Measurements from ENCODE around the gene UMPS. TPM values are rescaled to one million over a fixed set of nuclear protein-coding genes. Genes with fewer than 3 reads are reported as not detected.

The UMPS gene
- total RNA-seq, 1 experiment from 2014 or later: 45.4 TPM

DNA sequence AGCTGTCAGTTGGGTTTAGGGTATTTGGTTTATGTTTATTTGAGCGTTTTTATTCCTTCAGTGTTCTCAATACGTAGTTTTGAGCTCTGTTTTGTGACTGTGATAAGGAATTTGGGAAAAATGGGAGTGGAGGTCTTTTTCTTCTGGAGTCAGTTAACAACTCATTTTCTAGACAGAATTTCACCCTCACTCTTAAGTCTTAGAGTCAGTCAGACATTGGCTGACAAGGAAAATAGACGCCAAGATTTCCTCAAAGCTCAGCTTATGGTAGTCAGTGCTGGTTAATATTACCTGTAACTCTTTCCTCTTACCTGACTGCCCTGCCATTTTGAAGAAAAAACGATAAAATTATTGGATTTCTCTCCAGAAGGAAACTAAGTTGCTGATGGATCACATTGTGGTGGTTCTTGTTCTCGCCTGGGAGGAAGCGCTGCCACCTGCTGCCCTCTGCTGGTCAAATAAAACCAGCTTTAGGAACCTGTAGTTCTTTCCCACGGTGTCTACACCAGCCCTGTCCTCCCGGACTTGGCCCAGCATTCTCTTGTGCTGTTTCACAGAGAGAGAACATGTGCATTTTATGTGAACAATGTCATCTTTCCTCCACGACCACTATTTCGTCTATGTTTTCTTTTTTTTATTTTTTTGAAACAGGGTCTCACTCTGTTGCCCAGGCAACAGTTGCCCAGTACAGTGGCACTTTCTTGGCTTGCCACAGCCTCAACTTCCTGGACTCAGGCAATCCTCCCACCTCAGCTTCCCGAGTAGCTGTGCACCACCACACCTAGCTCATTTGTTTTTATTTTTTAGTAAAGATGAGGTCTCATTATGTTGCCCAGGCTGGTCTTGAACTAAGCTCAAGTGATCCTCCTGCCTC is 41.4 kb upstream of the UMPS start:
- no peaks in the 10 kb centered on the region for H3K27me3 Mint-ChIP-seq (ENCODE audit: low read depth)
- H3K9me3 Mint-ChIP-seq: no peaks in the 10 kb centered on the region
- no peak overlapping the region for H3K27ac Mint-ChIP-seq

GRCh38 chr3:124691599-124691998 is 38.7 kb upstream of the UMPS start:
- Mint-ChIP-seq H3K9me3 (no peaks in the 10 kb centered on the region), H3K27me3 (ENCODE audit: low read depth) (no peaks in the 10 kb centered on the region), H3K4me1 (0 out of 2 replicates have a peak, but pooled peaks cover 3% of the 10 kb centered on the region), H3K36me3 (no peaks in the 10 kb centered on the region), H3K4me3 (no peak overlapping the region), H3K27ac (no peak overlapping the region)
- DNase-seq (ENCODE audit: low spot score) (no peak), ATAC-seq (peak; percentile 74)
- ChIA-PET CTCF (interaction anchor here (1.9 to 4.8 kb wide), 2 partner anchors 127 to 132 kb away, joined by 6 to 89 read pairs; no protein-coding TSS in a partner anchor), POLR2A (no interaction called here)
- TF ChIP-seq SOX15 (CRISPR knock-in tag; IDR thresholded peaks at IDR 0.05): no peak
- no peak for TF ChIP-seq ZNF121 (CRISPR knock-in tag; IDR thresholded peaks at IDR 0.05)
- TF ChIP-seq JAZF1 (CRISPR knock-in tag; IDR thresholded peaks at IDR 0.05): no peak
- TF ChIP-seq ELF4 (CRISPR knock-in tag; IDR thresholded peaks at IDR 0.05; ENCODE audit: low read depth): no peak
- TF ChIP-seq CDX4 (CRISPR knock-in tag; IDR thresholded peaks at IDR 0.05; ENCODE audit: borderline replicate concordance): no peak
- TF ChIP-seq, protein P1, sequence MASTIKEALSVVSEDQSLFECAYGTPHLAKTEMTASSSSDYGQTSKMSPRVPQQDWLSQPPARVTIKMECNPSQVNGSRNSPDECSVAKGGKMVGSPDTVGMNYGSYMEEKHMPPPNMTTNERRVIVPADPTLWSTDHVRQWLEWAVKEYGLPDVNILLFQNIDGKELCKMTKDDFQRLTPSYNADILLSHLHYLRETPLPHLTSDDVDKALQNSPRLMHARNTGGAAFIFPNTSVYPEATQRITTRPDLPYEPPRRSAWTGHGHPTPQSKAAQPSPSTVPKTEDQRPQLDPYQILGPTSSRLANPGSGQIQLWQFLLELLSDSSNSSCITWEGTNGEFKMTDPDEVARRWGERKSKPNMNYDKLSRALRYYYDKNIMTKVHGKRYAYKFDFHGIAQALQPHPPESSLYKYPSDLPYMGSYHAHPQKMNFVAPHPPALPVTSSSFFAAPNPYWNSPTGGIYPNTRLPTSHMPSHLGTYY (CRISPR knock-in tag; IDR thresholded peaks at IDR 0.05): no peak
- TF ChIP-seq E2F4 (CRISPR knock-in tag; IDR thresholded peaks at IDR 0.05; ENCODE audit: borderline replicate concordance, low read depth): no peak
- TF ChIP-seq, protein P2, sequence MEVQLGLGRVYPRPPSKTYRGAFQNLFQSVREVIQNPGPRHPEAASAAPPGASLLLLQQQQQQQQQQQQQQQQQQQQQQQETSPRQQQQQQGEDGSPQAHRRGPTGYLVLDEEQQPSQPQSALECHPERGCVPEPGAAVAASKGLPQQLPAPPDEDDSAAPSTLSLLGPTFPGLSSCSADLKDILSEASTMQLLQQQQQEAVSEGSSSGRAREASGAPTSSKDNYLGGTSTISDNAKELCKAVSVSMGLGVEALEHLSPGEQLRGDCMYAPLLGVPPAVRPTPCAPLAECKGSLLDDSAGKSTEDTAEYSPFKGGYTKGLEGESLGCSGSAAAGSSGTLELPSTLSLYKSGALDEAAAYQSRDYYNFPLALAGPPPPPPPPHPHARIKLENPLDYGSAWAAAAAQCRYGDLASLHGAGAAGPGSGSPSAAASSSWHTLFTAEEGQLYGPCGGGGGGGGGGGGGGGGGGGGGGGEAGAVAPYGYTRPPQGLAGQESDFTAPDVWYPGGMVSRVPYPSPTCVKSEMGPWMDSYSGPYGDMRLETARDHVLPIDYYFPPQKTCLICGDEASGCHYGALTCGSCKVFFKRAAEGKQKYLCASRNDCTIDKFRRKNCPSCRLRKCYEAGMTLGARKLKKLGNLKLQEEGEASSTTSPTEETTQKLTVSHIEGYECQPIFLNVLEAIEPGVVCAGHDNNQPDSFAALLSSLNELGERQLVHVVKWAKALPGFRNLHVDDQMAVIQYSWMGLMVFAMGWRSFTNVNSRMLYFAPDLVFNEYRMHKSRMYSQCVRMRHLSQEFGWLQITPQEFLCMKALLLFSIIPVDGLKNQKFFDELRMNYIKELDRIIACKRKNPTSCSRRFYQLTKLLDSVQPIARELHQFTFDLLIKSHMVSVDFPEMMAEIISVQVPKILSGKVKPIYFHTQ (CRISPR knock-in tag; IDR thresholded peaks at IDR 0.05): no peak
- TF ChIP-seq ZNF281 (CRISPR knock-in tag; IDR thresholded peaks at IDR 0.05): no peak
- no peak for TF ChIP-seq ZSCAN18 (CRISPR knock-in tag; IDR thresholded peaks at IDR 0.05)
- no peak for TF ChIP-seq ZNF263 (CRISPR knock-in tag; IDR thresholded peaks at IDR 0.05; ENCODE audit: low read depth)
- TF ChIP-seq, protein P3, sequence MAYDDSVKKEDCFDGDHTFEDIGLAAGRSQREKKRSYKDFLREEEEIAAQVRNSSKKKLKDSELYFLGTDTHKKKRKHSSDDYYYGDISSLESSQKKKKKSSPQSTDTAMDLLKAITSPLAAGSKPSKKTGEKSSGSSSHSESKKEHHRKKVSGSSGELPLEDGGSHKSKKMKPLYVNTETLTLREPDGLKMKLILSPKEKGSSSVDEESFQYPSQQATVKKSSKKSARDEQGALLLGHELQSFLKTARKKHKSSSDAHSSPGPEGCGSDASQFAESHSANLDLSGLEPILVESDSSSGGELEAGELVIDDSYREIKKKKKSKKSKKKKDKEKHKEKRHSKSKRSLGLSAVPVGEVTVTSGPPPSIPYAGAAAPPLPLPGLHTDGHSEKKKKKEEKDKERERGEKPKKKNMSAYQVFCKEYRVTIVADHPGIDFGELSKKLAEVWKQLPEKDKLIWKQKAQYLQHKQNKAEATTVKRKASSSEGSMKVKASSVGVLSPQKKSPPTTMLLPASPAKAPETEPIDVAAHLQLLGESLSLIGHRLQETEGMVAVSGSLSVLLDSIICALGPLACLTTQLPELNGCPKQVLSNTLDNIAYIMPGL (CRISPR knock-in tag; IDR thresholded peaks at IDR 0.05): no peak
- TF ChIP-seq PREB (CRISPR knock-in tag; IDR thresholded peaks at IDR 0.05; ENCODE audit: borderline replicate concordance): no peak
- TF ChIP-seq TEAD4 (CRISPR knock-in tag; IDR thresholded peaks at IDR 0.05): no peak

More for the DNA sequence above, 41.4 kb upstream of the UMPS start:
- H3K4me1 Mint-ChIP-seq: peaks cover 8% of the 10 kb centered on the region; the same call in 1 of the 2 replicates
- no peak for TF ChIP-seq ETV6 (CRISPR knock-in tag; IDR thresholded peaks at IDR 0.05)
- TF ChIP-seq, protein P4, sequence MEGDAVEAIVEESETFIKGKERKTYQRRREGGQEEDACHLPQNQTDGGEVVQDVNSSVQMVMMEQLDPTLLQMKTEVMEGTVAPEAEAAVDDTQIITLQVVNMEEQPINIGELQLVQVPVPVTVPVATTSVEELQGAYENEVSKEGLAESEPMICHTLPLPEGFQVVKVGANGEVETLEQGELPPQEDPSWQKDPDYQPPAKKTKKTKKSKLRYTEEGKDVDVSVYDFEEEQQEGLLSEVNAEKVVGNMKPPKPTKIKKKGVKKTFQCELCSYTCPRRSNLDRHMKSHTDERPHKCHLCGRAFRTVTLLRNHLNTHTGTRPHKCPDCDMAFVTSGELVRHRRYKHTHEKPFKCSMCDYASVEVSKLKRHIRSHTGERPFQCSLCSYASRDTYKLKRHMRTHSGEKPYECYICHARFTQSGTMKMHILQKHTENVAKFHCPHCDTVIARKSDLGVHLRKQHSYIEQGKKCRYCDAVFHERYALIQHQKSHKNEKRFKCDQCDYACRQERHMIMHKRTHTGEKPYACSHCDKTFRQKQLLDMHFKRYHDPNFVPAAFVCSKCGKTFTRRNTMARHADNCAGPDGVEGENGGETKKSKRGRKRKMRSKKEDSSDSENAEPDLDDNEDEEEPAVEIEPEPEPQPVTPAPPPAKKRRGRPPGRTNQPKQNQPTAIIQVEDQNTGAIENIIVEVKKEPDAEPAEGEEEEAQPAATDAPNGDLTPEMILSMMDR (IDR thresholded peaks at IDR 0.05): peak; percentile 80
- ChIA-PET CTCF (interaction anchor here (0.5 to 4.8 kb wide), 28 partner anchors 10 to 897 kb away, joined by 3 to 89 read pairs (median 4); no protein-coding TSS in a partner anchor), POLR2A (no interaction called here)
- no peaks in the 10 kb centered on the region for H3K36me3 Mint-ChIP-seq
- H3K4me3 Mint-ChIP-seq: no peak overlapping the region
- ATAC-seq: peak; percentile 86
- DNase-seq (ENCODE audit: low spot score): peak; percentile 83

All from WTC11 (cell line).